ENCODE measurements around the gene PPFIA1. TPM values are rescaled to one million over a fixed set of nuclear protein-coding genes. Genes with fewer than 3 reads are reported as not detected.

Gene PPFIA1
- total RNA-seq, 1 experiment from 2014 or later = 86.8 TPM

DNA sequence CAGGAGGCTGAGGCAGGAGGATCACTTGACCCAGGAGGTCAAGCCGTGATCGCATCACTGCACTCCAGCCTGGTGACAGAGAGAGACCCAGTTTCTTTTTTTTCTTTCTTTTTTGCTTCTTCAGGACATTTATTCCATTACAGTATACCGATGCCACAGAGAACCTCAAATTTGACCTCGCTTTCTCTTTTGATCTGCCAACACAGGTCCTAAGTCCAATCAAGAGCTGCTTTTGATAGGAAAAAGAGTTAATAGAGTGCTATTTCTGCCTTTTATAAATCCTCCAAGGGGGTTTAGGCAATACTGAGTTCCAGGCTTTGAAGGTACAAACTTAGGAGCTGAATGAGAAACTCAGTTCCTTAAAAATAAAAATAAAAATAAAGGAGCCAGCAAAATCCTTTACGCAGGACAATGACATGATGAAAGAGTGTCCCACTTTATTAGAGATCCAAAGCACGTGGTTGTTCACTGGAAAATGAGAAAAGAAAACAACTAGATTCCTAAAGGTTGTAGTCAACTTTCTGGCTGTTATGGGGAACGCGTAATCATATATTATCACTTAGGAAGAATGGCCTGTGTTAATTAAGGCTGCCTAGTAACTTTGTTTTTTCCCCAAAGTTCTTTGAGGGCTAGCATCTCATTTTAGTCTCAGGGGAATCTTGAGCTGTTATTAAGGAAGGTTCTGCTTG is 40.2 kb upstream of the PPFIA1 start:
- no peak for TF ChIP-seq EZH2 (IDR thresholded peaks at IDR 0.05; ENCODE audit: low read depth)
- TF ChIP-seq CTCF (conservative IDR thresholded peaks at IDR 0.05) = no peak
- POLR2A ChIA-PET (ENCODE audit: unreplicated experiment) = interaction anchor here (0.6 kb wide), 1 partner anchor 357 kb away, joined by 4 read pairs; no protein-coding TSS in a partner anchor
- no peaks in the 10 kb centered on the region for H4K20me1 ChIP-seq (ENCODE audit: insufficient read depth)
- no peaks in the 10 kb centered on the region for H3K9me3 ChIP-seq (ENCODE audit: insufficient read depth, low read depth)
- no TSS peak for BruUV-seq (replicated peaks)
- DNase-seq = peak in 1 of 2 experiments; percentile 28
- intact Hi-C loops (cut with micrococcal nuclease; ENCODE audit: unreplicated experiment) = no loop called here
- H3F3A ChIP-seq (ENCODE audit: insufficient read depth, low read depth) = peaks cover 29% of the 10 kb centered on the region
- H3K27ac ChIP-seq = no peak overlapping the region
- H3K27me3 ChIP-seq (ENCODE audit: insufficient read depth, low read depth) = no peaks in the 10 kb centered on the region
- H3K4me3 ChIP-seq = no peak overlapping the region
- H3K36me3 ChIP-seq (ENCODE audit: low read depth) = no peaks in the 10 kb centered on the region
- H3K9me2 ChIP-seq (ENCODE audit: insufficient read depth) = no peaks in the 10 kb centered on the region
- CTCF ChIA-PET = no interaction called here
- no peaks in the 10 kb centered on the region for H3K79me2 ChIP-seq (ENCODE audit: low read depth)
- peaks cover 28% of the 10 kb centered on the region for H3K4me1 ChIP-seq (replicated peaks; ENCODE audit: insufficient read depth)
- no peak overlapping the region for H2AFZ ChIP-seq
- no peak overlapping the region for H3K4me2 ChIP-seq

DNA sequence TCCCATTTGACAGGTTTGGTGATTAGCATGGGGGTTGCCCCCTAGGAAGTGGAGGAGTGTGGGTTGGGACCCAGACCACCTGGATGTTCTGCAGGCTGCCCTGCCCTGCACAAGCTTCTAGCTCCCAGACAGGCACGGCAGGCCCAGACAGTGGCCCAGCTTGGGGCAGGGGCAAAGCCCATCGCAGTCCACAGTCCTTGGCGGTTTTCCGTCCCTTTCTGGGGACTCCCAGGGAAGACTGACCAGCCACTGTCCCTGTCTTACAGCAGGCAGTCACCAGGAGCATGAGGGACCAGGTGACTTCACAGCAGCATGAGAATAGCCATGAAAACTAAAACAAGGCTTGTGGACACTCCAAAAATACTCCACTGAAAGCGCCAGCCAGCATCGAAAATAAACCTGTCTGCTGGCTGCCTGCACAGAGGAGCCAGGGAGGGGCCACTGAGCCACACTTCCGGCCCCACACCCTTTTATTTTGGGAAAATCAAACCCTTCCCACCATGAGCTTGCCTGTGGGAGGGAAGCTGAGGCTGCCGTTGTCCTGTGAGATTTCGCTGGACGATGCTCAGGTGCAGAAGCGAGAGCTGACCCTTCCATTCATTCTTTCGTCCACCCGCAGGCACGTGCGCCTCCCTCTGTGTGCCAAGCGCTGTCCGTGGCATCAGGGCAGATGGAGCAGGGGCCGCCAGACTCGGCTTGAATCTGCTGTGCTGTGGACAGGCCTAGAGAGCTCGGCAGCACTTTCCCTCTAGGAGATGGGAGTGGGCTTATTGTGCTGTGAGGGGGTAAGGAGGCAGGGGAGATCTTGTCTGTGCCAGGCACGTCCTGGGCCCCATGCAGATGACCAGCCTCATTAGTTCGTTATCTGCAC is 39.4 kb upstream of the PPFIA1 start:
- POLR2A ChIA-PET (ENCODE audit: unreplicated experiment) = no interaction called here
- Histone ChIP-seq H3K27me3 (ENCODE audit: insufficient read depth, low read depth) (no peaks in the 10 kb centered on the region), H3K9me2 (ENCODE audit: insufficient read depth) (no peaks in the 10 kb centered on the region), H3K79me2 (ENCODE audit: low read depth) (no peaks in the 10 kb centered on the region), H3K9me3 (ENCODE audit: insufficient read depth, low read depth) (no peaks in the 10 kb centered on the region), H3K4me3 (no peak overlapping the region), H3F3A (ENCODE audit: insufficient read depth, low read depth) (peaks cover 36% of the 10 kb centered on the region), H3K4me2 (no peak overlapping the region), H3K4me1 (replicated peaks; ENCODE audit: insufficient read depth) (peaks cover 24% of the 10 kb centered on the region), H2AFZ (no peak overlapping the region), H3K36me3 (ENCODE audit: low read depth) (no peaks in the 10 kb centered on the region), H4K20me1 (ENCODE audit: insufficient read depth) (no peaks in the 10 kb centered on the region), H3K27ac (no peak overlapping the region)
- TF ChIP-seq CTCF (conservative IDR thresholded peaks at IDR 0.05) (no peak), EZH2 (IDR thresholded peaks at IDR 0.05; ENCODE audit: low read depth) (no peak)
- CTCF ChIA-PET = no interaction called here
- peak in 1 of 2 experiments; percentile 28 for DNase-seq
- no TSS peak for BruUV-seq (replicated peaks)
- intact Hi-C loops (cut with micrococcal nuclease; ENCODE audit: unreplicated experiment) = no loop called here

DNA sequence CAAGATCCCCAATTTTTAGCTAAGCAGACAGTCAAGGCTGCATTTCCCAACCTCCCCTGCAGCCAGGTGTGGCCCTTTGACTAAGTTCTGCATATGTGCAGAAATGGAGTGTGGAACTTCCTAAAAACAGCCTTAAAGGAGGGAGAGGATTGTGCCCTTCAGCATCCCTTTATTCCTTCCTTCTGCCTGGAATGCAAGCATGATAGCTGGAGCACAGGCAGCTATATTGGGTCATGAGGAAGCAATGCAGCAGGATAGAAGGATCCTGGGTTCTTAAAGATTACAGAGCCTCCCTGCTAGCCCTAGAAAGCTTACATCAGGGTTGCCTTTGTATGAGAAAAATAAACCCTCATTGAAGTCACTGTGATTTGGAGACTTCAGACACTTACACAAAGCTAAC is 37.5 kb upstream of the PPFIA1 start:
- intact Hi-C loops (cut with micrococcal nuclease; ENCODE audit: unreplicated experiment) = loop anchor here (1.0 kb wide), 2 partner anchors 11 to 37 kb away; partner anchors contain the start of gene PPFIA1
- Histone ChIP-seq H3K79me2 (ENCODE audit: low read depth) (no peaks in the 10 kb centered on the region), H3K4me3 (no peak overlapping the region), H3F3A (ENCODE audit: insufficient read depth, low read depth) (peaks cover 40% of the 10 kb centered on the region), H3K27ac (peak overlapping the region; percentile 97), H4K20me1 (ENCODE audit: insufficient read depth) (no peaks in the 10 kb centered on the region), H3K9me2 (ENCODE audit: insufficient read depth) (no peaks in the 10 kb centered on the region), H3K27me3 (ENCODE audit: insufficient read depth, low read depth) (no peaks in the 10 kb centered on the region), H3K36me3 (ENCODE audit: low read depth) (no peaks in the 10 kb centered on the region), H3K4me2 (0 out of 2 replicates have a peak overlapping the region, but pooled peaks have one; percentile 7), H3K9me3 (ENCODE audit: insufficient read depth, low read depth) (no peaks in the 10 kb centered on the region), H2AFZ (no peak overlapping the region), H3K4me1 (replicated peaks; ENCODE audit: insufficient read depth) (peaks cover 24% of the 10 kb centered on the region)
- ChIA-PET POLR2A (ENCODE audit: unreplicated experiment) (no interaction called here), CTCF (interaction anchor here (0.6 kb wide), 1 partner anchor 902 kb away, joined by 4 read pairs; no protein-coding TSS in a partner anchor)
- no peak for DNase-seq
- TSS peak; percentile 62 for BruUV-seq (replicated peaks)
- TF ChIP-seq CTCF (conservative IDR thresholded peaks at IDR 0.05) = no peak
- no peak for TF ChIP-seq EZH2 (IDR thresholded peaks at IDR 0.05; ENCODE audit: low read depth)
